HEK293 (cell line): ENCODE results near the gene TSSK3.

Experiments
- CTCF ChIA-PET: fragments of 350-600 bp; formaldehyde crosslinking; extraction: SDS; loops from one replicate; lab custom pipeline; 2021; ENCODE audit warnings: antibody characterized with exemption; lab: Yijun Ruan, JAX
- POLR2A ChIA-PET: fragments of 300-600 bp; formaldehyde crosslinking; extraction: SDS; loops from one replicate; lab custom pipeline; 2020; ENCODE audit warnings: antibody characterized with exemption, inconsistent platforms; lab: Yijun Ruan, JAX
- H3K27ac ChIP-seq: fragments of 200-500 bp; sonication (Bioruptor generic); 2 replicates; pipeline ENCODE4 v1.5.1; 2014; ENCODE audit warnings: low read depth, low read length, control low read depth, inconsistent platforms; ENCODE audit errors: extremely low read depth
- H3K36me3 ChIP-seq, 2 experiments: fragments of 200-500 bp in 1 of 2; sonication (Bioruptor generic) in 1 of 2; 1 replicate in 1 of 2; 2 replicates in 1 of 2; pipeline ENCODE4 v1.5.1; 2014 to 2017; ENCODE audit warnings: inconsistent platforms in 2 of 2, low read length in 2 of 2; ENCODE audit not compliant: control insufficient read depth in 2 of 2, insufficient read depth in 1 of 2
- H3K4me1 ChIP-seq: fragments of 200-500 bp; sonication (Bioruptor generic); 2 replicates; pipeline ENCODE4 v1.5.1; 2014; ENCODE audit warnings: mild to moderate bottlenecking, low read length, inconsistent platforms; ENCODE audit not compliant: control insufficient read depth, insufficient read depth
- H3K4me3 ChIP-seq: 2 replicates; pipeline ENCODE4 v1.5.1; 2011; ENCODE audit warnings: low read depth, mild to moderate bottlenecking, control low read depth, low read length, moderate library complexity
- H3K9me3 ChIP-seq: fragments of 200-500 bp; sonication (Bioruptor generic); 2 replicates; pipeline ENCODE4 v1.5.1; 2014; ENCODE audit warnings: low read depth, low read length, inconsistent platforms; ENCODE audit not compliant: control insufficient read depth, insufficient read depth
- GLI2 ChIP-seq: fragments of 450-650 bp; formaldehyde crosslinking; IDR thresholded peaks from 2 replicates; pipeline ENCODE4; 2017; ENCODE audit warnings: missing biosample characterization, missing genetic modification characterization, low read depth, borderline replicate concordance
- GLI4 ChIP-seq: fragments of 450-650 bp; formaldehyde crosslinking; IDR thresholded peaks from 2 replicates; pipeline ENCODE4 v1.5.1; 2016; ENCODE audit warnings: missing biosample characterization, missing genetic modification characterization
- GLIS1 ChIP-seq: fragments of 450-650 bp; formaldehyde crosslinking; IDR thresholded peaks from 2 replicates; pipeline ENCODE4 v1.5.1; 2016; ENCODE audit warnings: missing biosample characterization, missing genetic modification characterization
- HOXC10 ChIP-seq: sonication (generic); formaldehyde crosslinking; IDR thresholded peaks from 2 replicates; pipeline ENCODE4 v1.8.1; 2023; ENCODE audit warnings: mild to moderate bottlenecking, missing genetic modification reagents
- OSR2 ChIP-seq: fragments of 450-650 bp; formaldehyde crosslinking; IDR thresholded peaks from 2 replicates; pipeline ENCODE4 v1.5.1; 2016; ENCODE audit warnings: missing biosample characterization, missing genetic modification characterization
- REPIN1 ChIP-seq: fragments of 450-650 bp; formaldehyde crosslinking; IDR thresholded peaks from 2 replicates; pipeline ENCODE4 v1.5.1; 2017; ENCODE audit warnings: missing biosample characterization, missing genetic modification characterization, low read depth
- SP7 ChIP-seq: fragments of 450-650 bp; formaldehyde crosslinking; IDR thresholded peaks from 2 replicates; pipeline ENCODE4 v1.5.1; 2016; ENCODE audit warnings: missing biosample characterization, missing genetic modification characterization
- TCF7L2 ChIP-seq: IDR thresholded peaks from 2 replicates; pipeline ENCODE4 v1.6.1; 2011; ENCODE audit warnings: low read depth, mild to moderate bottlenecking, inconsistent platforms, low read length, moderate library complexity, borderline replicate concordance
- ZBTB1 ChIP-seq: fragments of 450-650 bp; formaldehyde crosslinking; IDR thresholded peaks from 2 replicates; pipeline ENCODE4 v1.5.1; 2016; ENCODE audit warnings: missing biosample characterization, missing genetic modification characterization
- ZBTB20 ChIP-seq: fragments of 450-650 bp; formaldehyde crosslinking; IDR thresholded peaks from 2 replicates; pipeline ENCODE4 v1.5.1; 2016; ENCODE audit warnings: missing biosample characterization, missing genetic modification characterization
- ZFP3 ChIP-seq: fragments of 450-650 bp; formaldehyde crosslinking; IDR thresholded peaks from 2 replicates; pipeline ENCODE4 v1.5.1; 2016; ENCODE audit warnings: low read depth, missing biosample characterization, missing genetic modification characterization
- ZNF133 ChIP-seq: fragments of 450-650 bp; formaldehyde crosslinking; IDR thresholded peaks from 2 replicates; pipeline ENCODE4 v1.5.1; 2016; ENCODE audit warnings: missing biosample characterization, missing genetic modification characterization
- ZNF140 ChIP-seq: fragments of 450-650 bp; formaldehyde crosslinking; IDR thresholded peaks from 2 replicates; pipeline ENCODE4 v1.5.1; 2016; ENCODE audit warnings: missing biosample characterization, missing genetic modification characterization
- ZNF157 ChIP-seq: fragments of 450-650 bp; formaldehyde crosslinking; IDR thresholded peaks from 2 replicates; pipeline ENCODE4 v1.5.1; 2016; ENCODE audit warnings: missing biosample characterization, missing genetic modification characterization
- ZNF239 ChIP-seq: fragments of 450-650 bp; formaldehyde crosslinking; IDR thresholded peaks from 2 replicates; pipeline ENCODE4 v1.5.1; 2016; ENCODE audit warnings: missing biosample characterization, missing genetic modification characterization
- ZNF248 ChIP-seq: fragments of 450-650 bp; formaldehyde crosslinking; IDR thresholded peaks from 2 replicates; pipeline ENCODE4 v1.5.1; 2017; ENCODE audit warnings: missing biosample characterization, missing genetic modification characterization
- ZNF335 ChIP-seq: fragments of 450-650 bp; formaldehyde crosslinking; conservative IDR thresholded peaks from 2 replicates; pipeline ENCODE4 v1.5.1; 2016; ENCODE audit warnings: missing biosample characterization, missing genetic modification characterization
- ZNF354C ChIP-seq: fragments of 450-650 bp; formaldehyde crosslinking; IDR thresholded peaks from 2 replicates; pipeline ENCODE4 v1.5.1; 2016; ENCODE audit warnings: missing biosample characterization, missing genetic modification characterization, low read depth, borderline replicate concordance
- ZNF426 ChIP-seq: fragments of 450-650 bp; formaldehyde crosslinking; IDR thresholded peaks from 2 replicates; pipeline ENCODE4 v1.5.1; 2017; ENCODE audit warnings: missing biosample characterization, missing genetic modification characterization, mild to moderate bottlenecking, inconsistent platforms, moderate library complexity
- ZNF548 ChIP-seq: fragments of 450-650 bp; formaldehyde crosslinking; IDR thresholded peaks from 2 replicates; pipeline ENCODE4 v1.5.1; 2016; ENCODE audit warnings: missing biosample characterization, missing genetic modification characterization
- ZNF555 ChIP-seq: fragments of 450-650 bp; formaldehyde crosslinking; conservative IDR thresholded peaks from 2 replicates; pipeline ENCODE4 v1.5.1; 2017; ENCODE audit warnings: missing biosample characterization, mild to moderate bottlenecking, missing genetic modification characterization, inconsistent platforms
- ZNF621 ChIP-seq: fragments of 450-650 bp; formaldehyde crosslinking; IDR thresholded peaks from 2 replicates; pipeline ENCODE4 v1.5.1; 2017; ENCODE audit warnings: missing biosample characterization, missing genetic modification characterization
- ZNF777 ChIP-seq: fragments of 450-650 bp; formaldehyde crosslinking; IDR thresholded peaks from 2 replicates; pipeline ENCODE4 v1.5.1; 2017; ENCODE audit warnings: missing biosample characterization, missing genetic modification characterization, borderline replicate concordance
- ZSCAN16 ChIP-seq: fragments of 450-650 bp; formaldehyde crosslinking; IDR thresholded peaks from 2 replicates; pipeline ENCODE4 v1.5.1; 2016; ENCODE audit warnings: missing biosample characterization, missing genetic modification characterization
- ZXDB ChIP-seq: fragments of 450-650 bp; formaldehyde crosslinking; IDR thresholded peaks from 2 replicates; pipeline ENCODE4 v1.5.1; 2016; ENCODE audit warnings: missing biosample characterization, missing genetic modification characterization
- TF ChIP-seq, protein P1 (sequence below): fragments of 450-650 bp; formaldehyde crosslinking; IDR thresholded peaks from 2 replicates; pipeline ENCODE4 v1.5.1; 2017; ENCODE audit warnings: missing biosample characterization, missing genetic modification characterization
- TF ChIP-seq, protein P2 (sequence below): fragments of 450-650 bp; formaldehyde crosslinking; IDR thresholded peaks from 2 replicates; pipeline ENCODE4 v1.5.1; 2016; ENCODE audit warnings: missing biosample characterization, missing genetic modification characterization
- TF ChIP-seq, protein P3 (sequence below): fragments of 450-650 bp; formaldehyde crosslinking; IDR thresholded peaks from 2 replicates; pipeline ENCODE4 v1.5.1; 2016; ENCODE audit warnings: missing biosample characterization, missing genetic modification characterization
- TF ChIP-seq, protein P4 (sequence below): fragments of 450-650 bp; formaldehyde crosslinking; IDR thresholded peaks from 2 replicates; pipeline ENCODE4 v1.5.0; 2017; ENCODE audit warnings: missing biosample characterization, missing genetic modification characterization, borderline replicate concordance
- TF ChIP-seq, protein P5 (sequence below): fragments of 450-650 bp; formaldehyde crosslinking; IDR thresholded peaks from 2 replicates; pipeline ENCODE4 v1.5.1; 2016; ENCODE audit warnings: missing biosample characterization, missing genetic modification characterization

TSSK3 gene

DNA sequence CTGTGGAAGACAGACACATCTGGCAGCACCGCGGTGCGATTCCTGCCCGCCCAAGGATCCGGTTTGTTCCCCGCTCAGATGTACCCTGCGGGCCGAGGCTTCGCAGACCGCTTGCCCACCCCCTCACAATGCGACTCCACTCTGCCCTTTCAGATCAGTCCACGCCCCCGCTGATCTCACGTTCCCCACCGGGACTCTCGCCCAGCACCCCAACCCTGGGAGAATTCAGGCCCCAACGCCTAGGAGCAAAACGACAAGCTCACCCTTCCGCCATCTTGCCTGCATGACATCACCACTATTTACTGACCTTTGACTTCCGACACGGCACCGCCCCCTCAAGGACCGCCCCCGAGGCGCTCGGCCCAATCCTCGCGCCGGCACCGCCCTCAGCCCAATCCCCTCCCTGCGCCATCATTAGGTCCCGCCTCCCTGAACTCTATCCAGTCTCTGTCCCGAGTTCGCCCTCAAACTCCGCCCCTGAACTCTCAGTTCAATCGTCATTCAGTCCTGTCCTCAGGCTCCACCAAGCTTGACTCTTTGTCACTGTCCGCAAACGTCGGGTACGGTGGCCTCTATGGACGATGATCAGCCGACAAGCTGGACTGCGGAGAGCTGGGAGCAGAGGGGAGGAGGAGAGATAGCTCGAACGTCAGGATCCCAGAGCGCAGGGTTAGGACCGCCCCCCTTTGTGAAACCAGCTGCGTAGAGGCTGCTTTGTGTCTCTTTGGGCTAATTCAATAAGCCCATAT is 32.0 kb downstream of the TSSK3 start, which contains the start of gene BSDC1:
Gene BSDC1, minus strand, starts transcription at position 301 of the 749 bp plus-strand sequence. Its CDS starts 27 bp downstream, at position 274.
- CTCF ChIA-PET: interaction anchor here (0.6 to 1.0 kb wide), 6 partner anchors 12 to 608 kb away, joined by 3 to 4 read pairs (median 4); partner anchors contain the start of gene FNDC5
- H3K36me3 ChIP-seq: peaks cover 8 to 42% of the 10 kb centered on the region in 2 experiments; a peak in 2 of 3 replicates
- peak within 1 kb of the TSS; percentile 92 for H3K4me3 ChIP-seq
- H3K9me3 ChIP-seq: no peaks in the 10 kb centered on the region
- peak within 1 kb of the TSS; percentile 64 for H3K27ac ChIP-seq
- peaks cover 6% of the 10 kb centered on the region; the same call in 1 of the 2 replicates for H3K4me1 ChIP-seq
- POLR2A ChIA-PET: interaction anchor here (0.5 to 2.0 kb wide), 27 partner anchors 9 to 686 kb away, joined by 3 to 36 read pairs (median 5); partner anchors contain the start of genes AZIN2, HDAC1, IQCC and KHDRBS1
- TF ChIP-seq ZNF555 (tag by site-specific recombination): no peak
- TF ChIP-seq, protein P1, sequence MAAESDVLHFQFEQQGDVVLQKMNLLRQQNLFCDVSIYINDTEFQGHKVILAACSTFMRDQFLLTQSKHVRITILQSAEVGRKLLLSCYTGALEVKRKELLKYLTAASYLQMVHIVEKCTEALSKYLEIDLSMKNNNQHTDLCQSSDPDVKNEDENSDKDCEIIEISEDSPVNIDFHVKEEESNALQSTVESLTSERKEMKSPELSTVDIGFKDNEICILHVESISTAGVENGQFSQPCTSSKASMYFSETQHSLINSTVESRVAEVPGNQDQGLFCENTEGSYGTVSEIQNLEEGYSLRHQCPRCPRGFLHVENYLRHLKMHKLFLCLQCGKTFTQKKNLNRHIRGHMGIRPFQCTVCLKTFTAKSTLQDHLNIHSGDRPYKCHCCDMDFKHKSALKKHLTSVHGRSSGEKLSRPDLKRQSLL (tag by site-specific recombination): no peak
- no peak for TF ChIP-seq TCF7L2
- TF ChIP-seq ZNF335 (tag by site-specific recombination): peak; percentile 92
- TF ChIP-seq ZNF777: no peak
- TF ChIP-seq ZNF239: no peak
- TF ChIP-seq ZNF621 (tag by site-specific recombination): no peak
- TF ChIP-seq SP7: peak; percentile 94
- TF ChIP-seq ZNF548 (tag by site-specific recombination): no peak
- TF ChIP-seq REPIN1 (tag by site-specific recombination): peak; percentile 69; the same call in 1 of the 2 replicates
- no peak for TF ChIP-seq ZNF157 (tag by site-specific recombination)
- no peak for TF ChIP-seq ZNF140 (tag by site-specific recombination)
- no peak for TF ChIP-seq ZNF248 (tag by site-specific recombination)
- no peak for TF ChIP-seq ZNF426
- TF ChIP-seq ZBTB20 (tag by site-specific recombination): peak; percentile 98
- TF ChIP-seq, protein P2, sequence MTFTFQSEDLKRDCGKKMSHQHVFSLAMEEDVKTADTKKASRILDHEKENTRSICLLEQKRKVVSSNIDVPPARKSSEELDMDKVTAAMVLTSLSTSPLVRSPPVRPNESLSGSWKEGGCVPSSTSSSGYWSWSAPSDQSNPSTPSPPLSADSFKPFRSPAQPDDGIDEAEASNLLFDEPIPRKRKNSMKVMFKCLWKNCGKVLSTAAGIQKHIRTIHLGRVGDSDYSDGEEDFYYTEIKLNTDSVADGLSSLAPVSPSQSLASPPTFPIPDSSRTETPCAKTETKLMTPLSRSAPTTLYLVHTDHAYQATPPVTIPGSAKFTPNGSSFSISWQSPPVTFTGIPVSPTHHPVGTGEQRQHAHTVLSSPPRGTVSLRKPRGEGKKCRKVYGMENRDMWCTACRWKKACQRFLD (tag by site-specific recombination): no peak
- TF ChIP-seq, protein P3, sequence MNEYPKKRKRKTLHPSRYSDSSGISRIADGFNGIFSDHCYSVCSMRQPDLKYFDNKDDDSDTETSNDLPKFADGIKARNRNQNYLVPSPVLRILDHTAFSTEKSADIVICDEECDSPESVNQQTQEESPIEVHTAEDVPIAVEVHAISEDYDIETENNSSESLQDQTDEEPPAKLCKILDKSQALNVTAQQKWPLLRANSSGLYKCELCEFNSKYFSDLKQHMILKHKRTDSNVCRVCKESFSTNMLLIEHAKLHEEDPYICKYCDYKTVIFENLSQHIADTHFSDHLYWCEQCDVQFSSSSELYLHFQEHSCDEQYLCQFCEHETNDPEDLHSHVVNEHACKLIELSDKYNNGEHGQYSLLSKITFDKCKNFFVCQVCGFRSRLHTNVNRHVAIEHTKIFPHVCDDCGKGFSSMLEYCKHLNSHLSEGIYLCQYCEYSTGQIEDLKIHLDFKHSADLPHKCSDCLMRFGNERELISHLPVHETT (tag by site-specific recombination): peak; percentile 93
- TF ChIP-seq, protein P4, sequence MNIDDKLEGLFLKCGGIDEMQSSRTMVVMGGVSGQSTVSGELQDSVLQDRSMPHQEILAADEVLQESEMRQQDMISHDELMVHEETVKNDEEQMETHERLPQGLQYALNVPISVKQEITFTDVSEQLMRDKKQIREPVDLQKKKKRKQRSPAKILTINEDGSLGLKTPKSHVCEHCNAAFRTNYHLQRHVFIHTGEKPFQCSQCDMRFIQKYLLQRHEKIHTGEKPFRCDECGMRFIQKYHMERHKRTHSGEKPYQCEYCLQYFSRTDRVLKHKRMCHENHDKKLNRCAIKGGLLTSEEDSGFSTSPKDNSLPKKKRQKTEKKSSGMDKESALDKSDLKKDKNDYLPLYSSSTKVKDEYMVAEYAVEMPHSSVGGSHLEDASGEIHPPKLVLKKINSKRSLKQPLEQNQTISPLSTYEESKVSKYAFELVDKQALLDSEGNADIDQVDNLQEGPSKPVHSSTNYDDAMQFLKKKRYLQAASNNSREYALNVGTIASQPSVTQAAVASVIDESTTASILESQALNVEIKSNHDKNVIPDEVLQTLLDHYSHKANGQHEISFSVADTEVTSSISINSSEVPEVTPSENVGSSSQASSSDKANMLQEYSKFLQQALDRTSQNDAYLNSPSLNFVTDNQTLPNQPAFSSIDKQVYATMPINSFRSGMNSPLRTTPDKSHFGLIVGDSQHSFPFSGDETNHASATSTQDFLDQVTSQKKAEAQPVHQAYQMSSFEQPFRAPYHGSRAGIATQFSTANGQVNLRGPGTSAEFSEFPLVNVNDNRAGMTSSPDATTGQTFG (tag by site-specific recombination): no peak
- no peak; the same call in 1 of the 2 replicates for TF ChIP-seq GLIS1 (tag by site-specific recombination)
- 0 out of 2 replicates have a peak, but pooled peaks have one; percentile 41 for TF ChIP-seq ZBTB1 (tag by site-specific recombination)
- TF ChIP-seq, protein P5, sequence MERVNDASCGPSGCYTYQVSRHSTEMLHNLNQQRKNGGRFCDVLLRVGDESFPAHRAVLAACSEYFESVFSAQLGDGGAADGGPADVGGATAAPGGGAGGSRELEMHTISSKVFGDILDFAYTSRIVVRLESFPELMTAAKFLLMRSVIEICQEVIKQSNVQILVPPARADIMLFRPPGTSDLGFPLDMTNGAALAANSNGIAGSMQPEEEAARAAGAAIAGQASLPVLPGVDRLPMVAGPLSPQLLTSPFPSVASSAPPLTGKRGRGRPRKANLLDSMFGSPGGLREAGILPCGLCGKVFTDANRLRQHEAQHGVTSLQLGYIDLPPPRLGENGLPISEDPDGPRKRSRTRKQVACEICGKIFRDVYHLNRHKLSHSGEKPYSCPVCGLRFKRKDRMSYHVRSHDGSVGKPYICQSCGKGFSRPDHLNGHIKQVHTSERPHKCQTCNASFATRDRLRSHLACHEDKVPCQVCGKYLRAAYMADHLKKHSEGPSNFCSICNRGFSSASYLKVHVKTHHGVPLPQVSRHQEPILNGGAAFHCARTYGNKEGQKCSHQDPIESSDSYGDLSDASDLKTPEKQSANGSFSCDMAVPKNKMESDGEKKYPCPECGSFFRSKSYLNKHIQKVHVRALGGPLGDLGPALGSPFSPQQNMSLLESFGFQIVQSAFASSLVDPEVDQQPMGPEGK (tag by site-specific recombination): peak; percentile 73
- no peak for TF ChIP-seq ZSCAN16 (tag by site-specific recombination)
- peak; percentile 25; the same call in 1 of the 2 replicates for TF ChIP-seq GLI4 (tag by site-specific recombination)
- peak; percentile 90 for TF ChIP-seq ZXDB
- no peak for TF ChIP-seq GLI2 (tag by site-specific recombination)
- no peak for TF ChIP-seq ZNF354C (tag by site-specific recombination)
- TF ChIP-seq OSR2 (tag by site-specific recombination): no peak
- TF ChIP-seq HOXC10: no peak
- TF ChIP-seq ZNF133: no peak
- TF ChIP-seq ZFP3: no peak
